ENCODE measurements around the gene MCC. TPM values are rescaled to one million over a fixed set of nuclear protein-coding genes. Genes with fewer than 3 reads are reported as not detected.

The MCC gene
- total RNA-seq, 1 experiment from 2014 or later, result 0.41 TPM

- H3K27ac ChIP-seq (ENCODE audit: low read length), result no peak overlapping the region
- H3K4me1 ChIP-seq (ENCODE audit: control insufficient read depth, insufficient read depth, low read length), result no peaks in the 10 kb centered on the region
- intact Hi-C loops (cut with micrococcal nuclease; ENCODE audit: unreplicated experiment) (no loop called here), in situ Hi-C loops (cut with HindIII; ENCODE audit: low pct_unique_long_range_greater_than_20kb, low sequenced_read_pairs) (no loop called here)
- H3K36me3 ChIP-seq (ENCODE audit: control insufficient read depth, insufficient read depth, low read length), result no peaks in the 10 kb centered on the region
- TF ChIP-seq POLR2AphosphoS5 (IDR thresholded peaks at IDR 0.05; ENCODE audit: low read depth, low read length), result no peak
- BruUV-seq (replicated peaks), result no TSS peak
- no peaks in the 10 kb centered on the region for H3K9me3 ChIP-seq (ENCODE audit: control insufficient read depth, insufficient read depth, low read depth, low read length)
- CTCF ChIA-PET, result no interaction called here
- ATAC-seq, result no peak
- no peak overlapping the region for H3K4me3 ChIP-seq (ENCODE audit: low read depth in 2 of 2, low read length in 2 of 2)
- POLR2A ChIA-PET, result no interaction called here
- no peak for DNase-seq (ENCODE audit: low read depth, low spot score)
- no peaks in the 10 kb centered on the region for H3K27me3 ChIP-seq (ENCODE audit: control insufficient read depth, insufficient read depth, low read length)
These were observed 416.9 kb downstream of the MCC start for GRCh38 chr5:113071401-113071800.

- Histone ChIP-seq H3K27me3 (ENCODE audit: control insufficient read depth, insufficient read depth, low read length) (no peaks in the 10 kb centered on the region), H3K4me1 (ENCODE audit: control insufficient read depth, insufficient read depth, low read length) (no peaks in the 10 kb centered on the region), H3K4me3 (ENCODE audit: low read depth in 2 of 2, low read length in 2 of 2) (no peak overlapping the region), H3K36me3 (ENCODE audit: control insufficient read depth, insufficient read depth, low read length) (no peaks in the 10 kb centered on the region), H3K9me3 (ENCODE audit: control insufficient read depth, insufficient read depth, low read depth, low read length) (no peaks in the 10 kb centered on the region), H3K27ac (ENCODE audit: low read length) (no peak overlapping the region)
- ChIA-PET CTCF (no interaction called here), POLR2A (no interaction called here)
- no peak for TF ChIP-seq SIN3A (IDR thresholded peaks at IDR 0.05; ENCODE audit: borderline replicate concordance, insufficient read depth, low read depth, low read length)
- no peak for TF ChIP-seq REST (IDR thresholded peaks at IDR 0.05; ENCODE audit: insufficient read depth in 1 of 2, low read depth in 2 of 2, low read length in 1 of 2)
- no peak for TF ChIP-seq TCF7L2 (IDR thresholded peaks at IDR 0.05; ENCODE audit: low read depth, low read length)
- TF ChIP-seq POLR2AphosphoS5 (IDR thresholded peaks at IDR 0.05; ENCODE audit: low read depth, low read length), result no peak
- no peak for TF ChIP-seq CTCF (IDR thresholded peaks at IDR 0.05)
- no TSS peak for BruUV-seq (replicated peaks)
- no peak for DNase-seq (ENCODE audit: low read depth, low spot score)
- in situ Hi-C loops (cut with HindIII; ENCODE audit: low pct_unique_long_range_greater_than_20kb, low sequenced_read_pairs) (no loop called here), intact Hi-C loops (cut with micrococcal nuclease; ENCODE audit: unreplicated experiment) (no loop called here)
- ATAC-seq, result no peak
These were observed 417.4 kb downstream of the MCC start for GRCh38 chr5:113070901-113071300.

GRCh38 chr5:113068559-113068958 lies 419.7 kb downstream of the MCC start:
- Histone ChIP-seq H3K36me3 (ENCODE audit: control insufficient read depth, insufficient read depth, low read length) (no peaks in the 10 kb centered on the region), H3K4me1 (ENCODE audit: control insufficient read depth, insufficient read depth, low read length) (no peaks in the 10 kb centered on the region), H3K9me3 (ENCODE audit: control insufficient read depth, insufficient read depth, low read depth, low read length) (no peaks in the 10 kb centered on the region), H3K27me3 (ENCODE audit: control insufficient read depth, insufficient read depth, low read length) (no peaks in the 10 kb centered on the region), H3K27ac (ENCODE audit: low read length) (no peak overlapping the region), H3K4me3 (ENCODE audit: low read depth in 2 of 2, low read length in 2 of 2) (no peak overlapping the region)
- no peak for TF ChIP-seq POLR2AphosphoS5 (IDR thresholded peaks at IDR 0.05; ENCODE audit: low read depth, low read length)
- TF ChIP-seq REST (IDR thresholded peaks at IDR 0.05; ENCODE audit: insufficient read depth in 1 of 2, low read depth in 2 of 2, low read length in 1 of 2), result no peak
- no peak for TF ChIP-seq CTCF (IDR thresholded peaks at IDR 0.05)
- TF ChIP-seq SIN3A (IDR thresholded peaks at IDR 0.05; ENCODE audit: borderline replicate concordance, insufficient read depth, low read depth, low read length), result no peak
- TF ChIP-seq TCF7L2 (IDR thresholded peaks at IDR 0.05; ENCODE audit: low read depth, low read length), result no peak
- ChIA-PET CTCF (no interaction called here), POLR2A (no interaction called here)
- ATAC-seq (no peak), DNase-seq (ENCODE audit: low read depth, low spot score) (no peak)
- no TSS peak for BruUV-seq (replicated peaks)
- intact Hi-C loops (cut with micrococcal nuclease; ENCODE audit: unreplicated experiment), result no loop called here
- in situ Hi-C loops (cut with HindIII; ENCODE audit: low pct_unique_long_range_greater_than_20kb, low sequenced_read_pairs), result no loop called here

Measured in Panc1 (cell line).